OCI-LY3 (cell line): ENCODE results near the gene PRKX.
"Not testable (repeated sequence)": the region's sequence is repeated elsewhere in the genome, so short reads cannot be mapped to it uniquely, and the experiment has no call there.

Experiments used
- CTCF ChIP-seq: fragments of 200-600, 300-600 bp; sonication (generic); IDR thresholded peaks from 2 replicates; pipeline ENCODE4 v1.5.1; 2014; ENCODE audit warnings: antibody characterized with exemption, low read length, low read depth
- EZH2phosphoT487 ChIP-seq: fragments of 200-600 bp; shearing (Covaris generic); IDR thresholded peaks from 2 replicates; pipeline ENCODE4 v1.6.1; 2018; ENCODE audit warnings: antibody characterized with exemption, mixed run types, low read depth

- not testable (repeated sequence) for TF ChIP-seq CTCF, EZH2phosphoT487
These were observed 49.7 kb downstream of the PRKX start for GRCh38 chrX:3663576-3664250.
